Left cardiac atrium (tissue), 4 donors: Measurements from ENCODE around the gene ANGPT4. TPM values are rescaled to one million over a fixed set of nuclear protein-coding genes. Genes with fewer than 3 reads are reported as not detected.

Experiments used
- ATAC-seq, 2 donors: fragments of 200-7000 bp; cut with Tn5 transposase; one replicate each; pipeline ENCODE4 v1.9.1; 2020; ENCODE audit warnings: mild to moderate bottlenecking in 2 of 2, moderate library complexity in 2 of 2
- DNase-seq: peaks from one replicate; pipeline ENCODE4 v3.0.0-alpha.2; 2020
- intact Hi-C, 2 donors: fragments of 100-400 bp; cut with DNase I; formaldehyde crosslinking; loops; one replicate each; pipeline versions ENCODE4 v1.14.1 to v1.15.1; 2022 to 2023
- total RNA-seq, 2 donors: library from RNA; stranded (reverse); fragmentation: NEBNext Ultra II Directional; extraction: Animal tissue kit (Norgen Biotek cat#: 25700); gene quantifications; one replicate each; pipeline ENCODE4 v1.2.1, GENCODE V29; 2021
- donor health status: DM: no; HTN: yes; CAD: no.
- donor health status: DM: no; HTN: yes; CAD: no; lungs with severe emphysema.
- donor health status: DM: yes; HTN: yes; CAD: no.
- donor health status: Dilated cardiomyopathy.

The ANGPT4 gene
- total RNA-seq, 2 donors from 2014 or later = 0.27 TPM; not detected in 1

DNA sequence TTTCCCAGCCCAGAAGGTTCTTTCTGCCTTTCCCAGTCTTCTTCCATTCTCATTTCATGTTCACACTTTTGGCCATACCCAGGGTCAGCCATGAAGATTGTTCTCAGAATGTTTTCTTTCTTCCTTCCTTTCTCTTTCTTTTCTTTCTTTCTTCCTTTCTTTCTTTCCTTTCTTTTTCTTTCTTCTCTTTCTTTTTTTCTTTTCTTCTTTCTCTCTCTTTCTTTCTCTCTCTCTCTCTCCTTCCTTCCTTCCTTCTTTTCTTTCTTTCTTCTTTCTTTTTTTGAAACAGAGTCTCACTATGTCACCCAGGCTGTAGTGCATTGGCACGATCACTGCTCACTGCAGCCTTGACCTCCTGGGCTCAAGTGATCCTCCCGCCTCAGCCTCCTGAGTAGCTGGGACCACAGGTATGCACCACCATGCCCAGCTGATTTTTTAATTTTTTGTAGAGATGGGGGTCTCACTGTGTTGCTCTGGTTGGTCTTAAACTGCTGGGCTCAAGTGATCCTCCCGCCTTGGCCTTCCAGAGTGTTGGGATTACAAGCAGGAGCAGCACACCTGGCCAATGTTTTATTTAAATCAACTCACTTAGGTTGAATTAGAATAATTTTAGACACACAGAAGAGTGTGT is 95.7 kb downstream of the ANGPT4 start:
- ATAC-seq (no peak), DNase-seq (no peak)
- intact Hi-C loops = no loop called here

Other genes with a start within 250 kb of the ANGPT4 start
- not detected for gene SCRT2, start 240.5 kb downstream of the ANGPT4 start, total RNA-seq
- gene SLC52A3, start 147.8 kb downstream of the ANGPT4 start, total RNA-seq = 1 to 10 TPM; 1.7 to 3.6 TPM
- gene FAM110A, start 82.6 kb downstream of the ANGPT4 start, total RNA-seq = 1 to 10 TPM; 4.0 to 4.4 TPM
- gene RSPO4, start 86.0 kb upstream of the ANGPT4 start, total RNA-seq = under 1 TPM; 0.71 to 0.74 TPM
- gene PSMF1, start 202.3 kb upstream of the ANGPT4 start, total RNA-seq = 100 to 1,000 TPM; 117 to 119 TPM